SK-N-SH treated with all-trans-retinoic acid at 6 μM for 48 hours (cell line): ENCODE data around the gene SLC12A6.
"Not testable (repeated sequence)": the region's sequence is repeated elsewhere in the genome, so short reads cannot be mapped to it uniquely, and the experiment has no call there.

Experiments used
- ARNTL ChIP-seq: fragments of 450-650 bp; formaldehyde crosslinking; IDR thresholded peaks from 2 replicates; pipeline ENCODE4 v1.5.0; 2020; ENCODE audit warnings: low read depth, mild to moderate bottlenecking, moderate library complexity, borderline replicate concordance
- ISL1 ChIP-seq: fragments of 250-450 bp; sonication (Bioruptor Pico); IDR thresholded peaks from 2 replicates; pipeline ENCODE4 v2.1.2; 2022; ENCODE audit warnings: mild to moderate bottlenecking, moderate library complexity
- ZFP30 ChIP-seq: fragments of 450-650 bp; formaldehyde crosslinking; IDR thresholded peaks from 2 replicates; pipeline ENCODE4 v1.5.0; 2022; ENCODE audit warnings: mild to moderate bottlenecking, moderate library complexity

- TF ChIP-seq ISL1 (CRISPR knock-in tag); ZFP30 (CRISPR knock-in tag); ARNTL: not testable (repeated sequence)
Measured at GRCh38 chr15:34380491-34380890, 42.9 kb upstream of the SLC12A6 start.
